22Rv1 (cell line): Measurements from ENCODE around the gene TES.

Experiments used
- ZFX ChIP-seq: fragments of 450-650 bp; IDR thresholded peaks from 2 replicates; pipeline ENCODE4 v1.6.1; 2017; ENCODE audit warnings: antibody characterized with exemption, borderline replicate concordance
- TF ChIP-seq, protein P1 (sequence below): fragments of 450-650 bp; IDR thresholded peaks from 2 replicates; pipeline ENCODE4 v1.5.1; 2017; ENCODE audit warnings: mild to moderate bottlenecking

- TF ChIP-seq, protein P1, sequence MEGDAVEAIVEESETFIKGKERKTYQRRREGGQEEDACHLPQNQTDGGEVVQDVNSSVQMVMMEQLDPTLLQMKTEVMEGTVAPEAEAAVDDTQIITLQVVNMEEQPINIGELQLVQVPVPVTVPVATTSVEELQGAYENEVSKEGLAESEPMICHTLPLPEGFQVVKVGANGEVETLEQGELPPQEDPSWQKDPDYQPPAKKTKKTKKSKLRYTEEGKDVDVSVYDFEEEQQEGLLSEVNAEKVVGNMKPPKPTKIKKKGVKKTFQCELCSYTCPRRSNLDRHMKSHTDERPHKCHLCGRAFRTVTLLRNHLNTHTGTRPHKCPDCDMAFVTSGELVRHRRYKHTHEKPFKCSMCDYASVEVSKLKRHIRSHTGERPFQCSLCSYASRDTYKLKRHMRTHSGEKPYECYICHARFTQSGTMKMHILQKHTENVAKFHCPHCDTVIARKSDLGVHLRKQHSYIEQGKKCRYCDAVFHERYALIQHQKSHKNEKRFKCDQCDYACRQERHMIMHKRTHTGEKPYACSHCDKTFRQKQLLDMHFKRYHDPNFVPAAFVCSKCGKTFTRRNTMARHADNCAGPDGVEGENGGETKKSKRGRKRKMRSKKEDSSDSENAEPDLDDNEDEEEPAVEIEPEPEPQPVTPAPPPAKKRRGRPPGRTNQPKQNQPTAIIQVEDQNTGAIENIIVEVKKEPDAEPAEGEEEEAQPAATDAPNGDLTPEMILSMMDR = no peak
- no peak for TF ChIP-seq ZFX
Observed at GRCh38 chr7:116197360-116197759, 13.0 kb upstream of the TES start.
